NCI-H526 (cell line): ENCODE results near the gene CDH10.

ENCODE experiments used
- DNase-seq, 2 experiments: peaks; one replicate each; lab custom pipeline; 2025; lab: John Stamatoyannopoulos, UW

The CDH10 gene

GRCh38 chr5:24598956-24599355 is 45.8 kb downstream of the CDH10 start:
- no peak for DNase-seq

- no peak for DNase-seq
Observed at GRCh38 chr5:24595329-24595728, 49.4 kb downstream of the CDH10 start.

- no peak for DNase-seq
Observed at GRCh38 chr5:24591426-24591825, 53.4 kb downstream of the CDH10 start.

GRCh38 chr5:24589566-24589965 is 55.2 kb downstream of the CDH10 start:
- DNase-seq: no peak

- DNase-seq: no peak
Observed at GRCh38 chr5:24585751-24586150, 59.0 kb downstream of the CDH10 start.

GRCh38 chr5:24571302-24571701 is 73.5 kb downstream of the CDH10 start:
- DNase-seq: no peak

- DNase-seq: no peak
Observed at GRCh38 chr5:24566933-24567332, 77.8 kb downstream of the CDH10 start.

- no peak for DNase-seq
Observed at GRCh38 chr5:24555229-24555628, 89.5 kb downstream of the CDH10 start.

DNA sequence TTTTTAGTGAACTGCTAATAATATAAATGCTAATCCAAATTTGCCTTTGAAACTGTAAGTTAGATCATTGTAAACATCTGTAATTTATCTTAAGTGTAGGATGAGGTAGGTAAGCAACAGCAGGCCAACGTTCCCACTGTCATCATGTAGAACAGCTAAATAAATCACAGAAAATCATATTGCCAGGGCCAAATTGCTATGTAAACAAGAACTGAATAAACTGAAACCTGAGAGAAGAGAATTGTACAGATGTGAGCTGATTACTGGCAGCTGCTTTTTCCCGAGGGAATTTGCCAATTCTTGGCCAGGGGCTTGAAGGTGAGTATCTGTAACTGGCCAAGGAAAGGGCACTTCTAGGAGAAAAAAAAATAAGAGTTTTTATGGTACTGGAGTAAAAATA is 97.6 kb downstream of the CDH10 start:
- DNase-seq: no peak

GRCh38 chr5:24539613-24540012 is 105.2 kb downstream of the CDH10 start:
- no peak for DNase-seq

- DNase-seq: no peak
Observed at GRCh38 chr5:24538346-24538745, 106.4 kb downstream of the CDH10 start.

GRCh38 chr5:24535646-24536045 is 109.1 kb downstream of the CDH10 start:
- DNase-seq: no peak

GRCh38 chr5:24530906-24531305 is 113.9 kb downstream of the CDH10 start:
- DNase-seq: no peak

DNA sequence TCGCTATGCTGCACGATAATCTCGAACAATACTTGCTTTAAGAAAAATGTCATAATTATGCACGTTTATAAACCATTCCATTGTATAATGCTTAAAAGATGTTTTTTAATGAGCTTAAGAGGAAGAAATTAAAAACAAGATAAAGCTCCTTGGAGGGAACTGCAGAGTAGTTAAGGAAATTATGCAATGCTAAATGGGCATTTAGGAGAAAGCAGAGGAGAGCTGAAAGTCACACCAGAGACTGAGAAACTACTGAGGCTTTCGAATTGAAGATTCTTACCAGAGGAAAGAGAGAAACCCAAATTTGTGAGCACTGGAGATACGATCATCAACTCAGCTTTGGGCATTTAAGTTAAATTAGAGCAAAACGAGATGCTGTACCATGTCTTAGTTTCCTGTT is 119.4 kb downstream of the CDH10 start:
- no peak for DNase-seq

- no peak for DNase-seq
Observed at GRCh38 chr5:24512423-24512822, 132.4 kb downstream of the CDH10 start.

- DNase-seq: peak; percentile 58 to 61
Observed at GRCh38 chr5:24510523-24510988, 134.2 kb downstream of the CDH10 start.

GRCh38 chr5:24509943-24510342 is 134.8 kb downstream of the CDH10 start:
- DNase-seq: peak in 1 of 2 experiments; percentile 5

GRCh38 chr5:24505258-24505657 is 139.5 kb downstream of the CDH10 start:
- no peak for DNase-seq

- DNase-seq: peak; percentile 5 to 32
Observed at GRCh38 chr5:24497591-24498157, 147.1 kb downstream of the CDH10 start.

DNA sequence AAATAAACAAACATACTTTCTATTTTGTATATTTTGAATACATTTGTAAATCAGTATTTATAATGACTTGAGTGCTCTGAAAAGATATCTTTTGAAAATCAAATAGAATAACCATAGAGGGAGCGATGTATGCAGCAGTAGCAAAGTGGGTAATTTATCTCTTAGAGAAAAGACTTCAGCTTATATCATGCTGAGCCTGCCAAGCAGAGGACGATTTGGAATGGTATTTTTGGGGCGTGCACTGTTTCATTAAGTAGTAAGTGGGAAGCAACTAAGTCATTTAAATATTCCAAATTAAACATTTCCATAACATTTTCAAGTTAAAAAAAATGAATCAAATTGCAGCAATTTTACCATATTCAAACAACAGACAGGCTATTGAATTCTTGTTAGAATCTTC is 147.6 kb downstream of the CDH10 start:
- DNase-seq: peak in 1 of 2 experiments; percentile 5

DNA sequence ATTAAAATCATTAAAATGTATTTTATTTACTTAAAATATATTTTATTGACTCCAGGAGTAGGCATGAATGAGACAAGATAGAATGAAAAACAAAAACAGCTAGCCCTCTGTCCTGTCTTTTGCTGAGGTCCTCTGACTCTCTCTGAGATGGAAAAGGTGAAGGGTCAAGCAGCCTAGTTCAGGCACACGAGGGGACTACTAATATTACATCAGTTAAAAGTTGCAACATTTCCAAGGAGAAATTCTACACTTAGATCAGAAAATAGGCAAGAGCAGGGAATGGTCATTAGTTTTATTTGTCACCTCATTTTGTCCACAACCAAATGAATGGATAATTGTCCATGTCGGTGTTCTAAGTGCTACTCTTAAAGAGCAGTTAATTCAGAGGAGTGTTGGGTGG is 148.5 kb downstream of the CDH10 start:
- no peak for DNase-seq

- DNase-seq: no peak
Observed at GRCh38 chr5:24492229-24492628, 152.5 kb downstream of the CDH10 start.

DNA sequence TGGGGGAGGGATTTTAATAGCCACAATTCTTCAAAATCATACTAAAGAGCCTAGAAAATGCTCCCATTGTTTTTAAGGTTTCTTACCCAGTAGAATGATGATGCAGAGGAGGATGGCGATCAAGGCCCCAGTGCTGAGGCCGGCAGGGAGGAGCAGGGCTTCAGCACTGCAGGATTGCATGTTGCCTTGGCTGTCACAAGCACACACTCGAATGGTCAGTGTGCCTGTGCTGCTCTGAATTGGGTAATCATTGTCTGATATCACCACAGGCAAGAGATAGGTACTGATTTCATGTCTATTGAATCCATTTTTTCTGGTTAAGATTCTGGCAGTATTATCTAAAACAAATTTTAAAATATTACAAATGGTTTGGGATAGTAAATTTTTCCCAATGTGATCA is 153.3 kb downstream of the CDH10 start:
- DNase-seq: no peak
